Iris pigment epithelial cell (primary cell): ENCODE data around the gene FBL.
"Not testable (repeated sequence)": the region's sequence is repeated elsewhere in the genome, so short reads cannot be mapped to it uniquely, and the experiment has no call there.

Experiments
- DNase-seq: peaks from one replicate; pipeline ENCODE4 v3.0.0-alpha.2; 2011; ENCODE audit warnings: low read depth

The FBL gene

DNA sequence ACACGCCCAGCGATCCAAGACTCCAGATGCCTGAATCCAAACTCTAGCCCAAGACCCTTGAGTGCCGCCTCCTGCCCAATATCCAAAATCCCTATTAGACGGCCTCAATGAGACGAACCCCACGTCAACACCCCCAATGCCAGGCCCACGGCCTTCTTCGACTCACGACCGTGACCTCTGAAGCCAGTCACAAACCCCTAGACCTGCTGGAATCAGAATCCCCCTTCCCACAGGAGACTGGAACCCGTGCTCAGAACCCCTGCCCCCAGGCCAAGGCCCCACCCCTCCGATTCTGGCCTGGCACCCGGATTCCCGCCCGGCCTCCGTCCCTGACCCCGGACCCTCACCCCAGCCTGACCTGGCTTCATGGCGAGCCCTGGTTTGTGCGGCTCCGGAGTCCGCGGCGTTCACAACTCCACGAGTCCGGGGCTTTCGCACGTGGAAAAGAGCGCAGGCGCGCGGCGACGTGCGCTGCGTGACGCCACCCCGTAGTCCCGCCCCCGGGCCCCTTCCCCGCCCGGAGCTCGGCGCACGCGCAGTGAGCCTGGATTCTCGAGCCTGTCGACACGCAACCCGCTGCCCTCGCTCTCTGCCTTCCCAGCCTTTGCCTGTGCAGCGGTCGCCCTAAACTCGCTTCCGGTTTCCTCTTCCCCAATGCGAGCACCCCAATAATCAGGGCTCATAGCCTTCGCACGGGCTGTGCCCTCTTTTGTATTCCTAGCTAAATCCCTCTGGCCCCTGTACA, at the start of gene FBL:
Gene FBL, minus strand, starts transcription at position 447 of the 745 bp plus-strand sequence. Its CDS starts 79 bp downstream, at position 368.
- DNase-seq: peak; percentile 88

DNA sequence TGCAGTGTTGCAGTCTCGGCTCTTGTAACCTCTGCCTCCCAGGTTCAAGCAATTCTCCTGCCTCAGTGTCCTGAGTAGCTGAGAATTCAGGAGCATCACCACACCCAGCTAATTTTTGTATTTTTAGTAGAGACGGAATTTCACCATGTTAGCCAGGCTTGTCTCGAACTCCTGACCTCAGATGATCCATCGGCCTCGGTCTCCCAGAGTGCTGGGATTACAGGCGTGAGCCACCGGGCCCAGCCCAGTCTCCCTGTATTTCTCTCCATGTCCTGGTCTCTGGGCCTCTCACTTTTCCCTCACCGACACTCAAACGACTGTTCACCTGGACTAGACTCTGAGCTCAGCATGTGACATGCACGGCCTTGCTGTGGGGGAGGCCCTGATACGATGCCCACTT, 48.9 kb upstream of the FBL start:
- DNase-seq: not testable (repeated sequence)

DNA sequence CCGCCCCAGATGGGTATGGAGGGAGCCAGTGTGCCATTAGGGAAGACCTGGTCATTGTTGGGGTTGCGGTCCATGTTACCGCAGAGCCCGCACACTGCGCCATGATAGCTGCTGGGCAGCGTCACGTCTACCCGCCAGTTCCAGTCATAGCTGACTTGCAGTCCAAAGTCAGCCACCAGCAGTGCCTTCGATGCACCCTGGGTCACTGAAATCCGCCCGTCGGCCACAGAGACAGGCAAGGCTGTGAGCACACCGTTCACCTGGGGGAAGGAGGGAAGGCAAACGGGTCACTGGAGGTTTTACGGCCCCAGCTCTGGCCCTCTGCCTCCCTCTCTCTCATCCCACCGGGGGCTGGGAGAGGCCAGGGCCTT, 48.0 kb upstream of the FBL start:
- DNase-seq: not testable (repeated sequence)

DNA sequence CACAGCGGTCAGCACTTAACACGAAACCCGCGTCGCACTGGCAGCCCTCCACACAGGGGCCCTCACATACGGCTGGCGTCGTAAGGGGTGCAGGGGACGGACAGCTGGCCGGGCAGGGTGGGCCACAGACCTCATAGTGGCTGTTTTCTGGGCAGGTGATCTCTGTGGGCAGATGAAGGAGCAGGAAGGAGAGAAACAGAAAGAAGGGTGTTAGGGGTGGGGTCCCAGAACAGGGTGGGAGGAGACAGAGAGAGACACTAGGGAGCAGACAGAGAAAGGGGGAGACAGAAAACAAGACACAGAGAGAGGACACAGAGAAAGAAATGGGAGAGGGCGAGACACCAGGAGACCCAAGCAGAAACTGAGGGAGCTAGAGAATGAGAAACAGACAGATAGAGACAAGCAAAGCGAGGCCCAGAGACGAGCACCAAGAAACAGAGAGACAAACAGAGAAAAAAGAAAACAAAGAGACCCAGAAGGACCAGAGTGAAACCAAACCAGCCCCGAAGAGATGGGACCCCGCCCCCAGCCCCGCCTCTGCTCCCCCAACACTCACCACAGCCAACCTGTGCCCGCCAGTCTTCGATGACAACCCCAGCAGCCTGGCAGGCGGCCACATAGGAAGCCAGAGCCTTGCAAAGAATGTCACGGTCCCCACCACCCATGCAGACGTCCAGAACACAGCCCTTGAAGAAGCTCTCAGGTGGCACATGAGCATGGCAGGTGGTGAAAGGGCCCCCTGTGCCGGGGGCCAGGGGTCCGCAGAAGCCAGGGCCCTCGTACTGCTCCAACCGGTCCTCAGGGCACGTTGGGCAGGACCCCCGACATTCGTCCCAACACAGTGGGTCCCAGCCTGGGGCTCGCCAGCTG, 47.4 kb upstream of the FBL start:
- DNase-seq: not testable (repeated sequence)

DNA sequence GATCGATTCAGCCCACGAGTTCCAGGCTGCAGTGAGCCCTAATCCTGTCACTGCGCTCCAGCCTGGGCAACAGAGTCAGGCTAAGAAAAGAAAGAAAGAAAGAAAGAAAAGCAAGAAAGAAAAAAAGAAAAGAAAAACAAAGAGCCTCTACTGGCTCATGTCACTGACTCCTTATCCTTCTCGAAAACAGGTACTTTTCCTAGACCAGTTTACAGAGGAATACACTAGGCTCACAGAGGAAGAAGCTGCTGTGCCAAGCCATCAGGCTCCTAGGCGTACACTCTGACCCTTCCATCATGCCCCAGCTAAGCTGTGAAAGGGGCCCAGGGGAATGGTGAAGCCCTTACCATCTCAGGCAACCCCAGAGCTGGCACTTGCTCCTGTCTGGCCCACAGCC, 46.3 kb upstream of the FBL start:
- not testable (repeated sequence) for DNase-seq

DNA sequence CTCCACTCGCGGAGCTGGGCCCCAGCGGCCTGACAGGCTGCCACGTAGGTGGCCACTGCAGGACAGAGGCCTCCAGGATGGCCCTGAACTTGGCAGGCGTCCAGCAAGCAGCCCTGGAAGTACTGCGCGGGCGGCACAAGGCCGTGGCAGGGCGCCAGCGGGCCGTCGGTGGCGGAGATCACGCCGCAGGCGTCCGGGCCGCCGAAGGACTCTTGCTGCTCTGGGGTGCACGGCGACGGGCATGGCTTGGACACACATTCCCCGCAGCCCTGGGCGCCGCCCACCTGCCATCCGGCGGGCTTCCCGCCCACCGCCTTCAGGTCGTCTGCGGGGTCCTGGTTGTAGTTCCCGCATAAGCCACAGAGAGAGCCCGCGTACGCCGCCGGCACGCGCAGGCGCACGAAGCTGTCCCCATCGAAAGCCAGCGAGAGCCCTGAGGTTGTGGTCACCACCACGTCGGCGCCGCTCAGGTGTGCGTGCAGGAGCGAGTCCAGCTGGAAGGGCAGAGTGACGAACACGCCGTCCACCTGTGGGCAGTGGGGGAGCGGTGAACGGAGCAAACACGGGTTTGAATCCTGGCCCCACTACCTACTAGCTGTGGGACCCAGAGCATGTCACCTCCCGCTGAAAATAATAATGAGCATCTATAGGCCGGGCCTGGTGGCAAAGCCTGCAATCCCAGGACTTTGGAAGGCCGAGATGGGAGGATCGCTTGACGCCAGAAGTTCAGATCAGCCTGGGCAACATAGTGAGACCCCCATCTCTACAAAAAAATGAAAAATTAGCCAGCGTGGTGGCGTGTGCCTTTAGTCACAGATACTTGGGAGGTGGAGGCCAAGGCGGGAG, 45.7 kb upstream of the FBL start:
- DNase-seq: not testable (repeated sequence)

DNA sequence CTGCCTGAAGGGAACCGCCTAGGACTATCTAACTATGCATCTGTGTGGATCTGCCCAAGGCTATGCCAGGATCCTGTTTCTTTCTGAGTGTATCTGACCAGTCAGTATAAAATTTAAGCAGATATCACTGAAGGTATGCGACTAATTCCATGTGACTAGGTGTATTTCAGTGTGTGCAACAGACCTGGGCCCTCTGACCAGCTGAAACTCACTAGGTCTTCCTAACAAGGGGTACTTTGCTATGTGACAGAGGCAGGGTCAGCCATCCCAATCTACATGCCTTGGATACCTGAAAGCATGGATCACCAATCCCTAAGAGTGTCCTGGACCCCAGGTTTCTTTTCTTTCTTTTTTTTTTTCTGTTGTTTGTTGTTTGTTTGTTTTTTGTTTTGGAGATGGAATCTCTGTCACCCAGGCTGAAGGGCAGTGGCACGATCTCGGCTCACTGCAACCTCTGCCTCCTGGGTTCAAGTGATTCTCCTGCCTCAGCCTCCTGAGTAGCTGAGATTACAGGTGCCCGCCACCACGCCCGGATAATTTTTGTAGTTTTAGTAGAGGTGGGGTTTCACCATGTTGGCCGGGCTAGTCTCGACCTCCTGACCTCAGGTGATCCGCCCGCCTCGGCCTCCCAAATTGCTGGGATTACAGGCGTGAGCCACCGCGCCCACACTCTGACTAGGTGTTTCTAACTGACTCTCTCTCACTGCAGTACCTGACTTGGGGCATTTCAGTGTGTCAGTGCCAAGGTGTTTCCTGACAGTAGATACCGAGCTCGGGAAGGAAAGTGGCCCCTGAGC, 44.8 kb upstream of the FBL start:
- DNase-seq: no peak

DNA sequence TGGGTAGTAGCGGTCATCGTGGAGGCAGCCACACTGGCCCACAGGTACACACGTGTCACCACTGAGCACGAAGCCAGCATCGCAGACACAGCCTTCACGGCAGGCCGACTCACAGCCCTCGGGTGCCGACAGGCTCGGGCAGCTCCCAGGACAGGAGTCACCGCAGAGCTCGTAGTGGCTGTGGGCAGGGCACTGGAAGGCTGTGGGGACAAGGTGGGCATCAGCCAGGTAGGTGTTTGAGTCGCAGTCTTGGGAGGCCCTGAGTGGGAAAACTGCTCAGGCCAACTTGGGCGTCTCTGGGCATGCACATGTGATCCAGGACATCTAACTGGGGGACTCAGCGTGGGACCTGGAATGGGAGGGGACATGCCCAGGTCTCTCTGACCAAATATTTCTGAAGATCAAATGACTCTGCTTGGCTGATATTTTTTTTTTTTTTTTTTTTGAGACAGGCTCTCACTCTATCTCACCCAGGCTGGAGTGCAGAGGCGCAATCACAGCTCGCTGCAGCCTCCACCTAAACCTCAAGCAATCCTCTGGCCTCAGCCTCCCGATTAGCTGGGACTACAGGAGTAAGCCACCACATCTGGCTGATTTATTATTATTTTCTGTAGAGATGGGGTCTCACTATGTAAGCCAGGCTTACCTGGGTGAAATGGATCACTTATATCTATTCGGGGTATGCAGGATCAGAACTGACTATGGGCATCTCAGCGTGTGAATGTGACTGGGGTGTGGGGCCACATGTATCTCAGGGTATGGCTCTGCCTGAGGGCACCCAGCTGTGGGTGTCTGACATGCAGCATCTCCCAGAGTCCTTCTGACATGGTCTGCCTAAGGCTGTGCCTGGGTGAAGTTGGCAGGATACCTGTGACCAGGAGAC, 43.9 kb upstream of the FBL start:
- DNase-seq: not testable (repeated sequence)

DNA sequence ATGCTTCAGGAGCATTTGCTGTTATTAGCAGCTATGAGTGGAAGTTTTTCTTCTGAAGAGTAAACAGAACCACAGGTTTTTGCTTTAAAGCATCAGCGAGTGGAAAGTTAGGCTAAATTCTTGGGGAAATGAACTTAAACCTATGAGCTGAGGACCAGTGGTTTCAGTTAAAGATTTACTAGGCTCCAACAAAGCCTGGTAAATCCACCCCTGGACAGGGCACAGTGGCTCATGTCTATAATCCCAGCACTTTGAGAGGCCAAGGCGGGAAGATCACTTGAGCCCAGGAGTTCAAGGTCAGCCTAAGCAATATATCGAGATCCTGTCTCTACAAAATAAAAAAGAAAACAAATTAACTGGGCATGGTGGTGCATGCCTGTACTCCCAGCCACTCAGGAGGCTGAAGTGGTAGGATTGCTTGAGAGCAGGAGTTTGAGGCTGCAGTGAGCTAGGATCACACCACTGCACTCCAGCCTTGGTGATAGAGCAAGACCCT, 41.3 kb upstream of the FBL start:
- not testable (repeated sequence) for DNase-seq

DNA sequence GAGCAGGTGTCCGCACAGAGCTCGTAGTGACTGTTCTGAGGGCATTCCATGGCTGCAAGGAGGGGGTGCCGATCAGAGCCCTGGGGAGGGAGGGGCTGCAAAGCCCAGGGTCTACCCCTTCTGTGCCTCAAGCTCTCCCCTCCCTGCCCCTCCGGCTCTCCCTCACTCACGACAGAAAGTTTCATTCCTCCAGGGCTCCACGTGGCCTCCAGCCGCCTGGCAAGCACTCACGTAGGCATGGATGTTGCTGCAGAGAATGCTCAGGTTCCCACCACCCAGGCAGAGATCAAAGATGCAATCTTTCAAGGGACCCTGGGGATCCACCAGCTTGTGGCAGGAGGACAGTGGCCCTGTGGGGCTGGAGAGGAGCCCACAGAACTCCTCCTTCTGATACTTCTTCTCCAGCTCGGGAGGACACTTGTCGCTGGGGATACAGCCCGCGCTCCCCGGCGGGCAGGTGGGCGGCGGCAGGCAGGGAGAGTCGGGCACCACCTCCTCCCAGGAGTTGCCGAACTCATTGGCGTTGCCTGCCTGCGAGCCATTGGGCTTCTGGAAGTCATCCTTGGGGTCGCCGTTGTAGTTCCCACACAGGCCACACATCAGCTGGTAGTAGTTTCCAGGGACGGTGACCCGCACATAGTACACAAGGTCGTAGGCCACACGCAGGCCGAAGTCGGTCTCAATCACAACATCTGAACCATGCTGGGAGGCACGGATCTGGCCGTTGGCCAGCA, 39.8 kb upstream of the FBL start:
- not testable (repeated sequence) for DNase-seq

DNA sequence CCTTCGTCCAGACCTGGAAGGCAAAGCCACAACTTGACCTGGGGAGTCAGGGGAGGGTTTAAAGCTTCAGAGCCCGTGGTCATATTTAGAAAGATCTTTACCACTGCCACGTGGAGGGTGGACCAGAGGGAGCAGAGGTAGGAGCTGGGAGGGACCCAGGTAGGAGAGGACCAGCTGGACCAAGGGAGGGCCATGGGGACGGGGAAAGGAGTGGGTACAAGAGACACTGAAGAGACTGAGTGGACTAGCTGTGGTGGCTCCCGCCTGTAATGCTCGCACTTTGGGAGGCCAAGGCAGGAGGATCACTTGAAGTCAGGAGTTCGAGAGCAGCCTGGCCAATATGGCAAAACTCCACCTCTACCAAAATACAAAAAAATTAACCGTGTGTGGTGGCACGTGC, 38.5 kb upstream of the FBL start:
- not testable (repeated sequence) for DNase-seq

DNA sequence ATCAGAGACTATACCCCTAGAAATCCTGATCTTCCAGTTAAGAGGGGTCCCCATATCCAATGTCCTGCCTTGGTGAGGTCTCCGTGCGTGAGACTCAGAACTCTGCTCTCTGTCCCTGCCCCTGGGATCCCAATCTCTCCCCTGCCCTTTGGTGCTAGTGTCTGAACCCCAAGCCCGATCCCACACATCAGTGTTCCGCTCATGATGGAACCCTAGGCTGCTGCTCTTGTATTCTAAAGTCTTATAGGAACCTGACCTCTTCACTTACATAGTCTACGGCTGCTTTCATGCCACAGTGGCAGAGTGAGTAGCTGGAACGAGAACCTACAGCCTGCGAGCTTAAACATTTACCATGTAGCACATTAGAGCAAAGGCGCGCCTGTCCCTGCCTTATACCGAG, 36.5 kb upstream of the FBL start:
- not testable (repeated sequence) for DNase-seq

DNA sequence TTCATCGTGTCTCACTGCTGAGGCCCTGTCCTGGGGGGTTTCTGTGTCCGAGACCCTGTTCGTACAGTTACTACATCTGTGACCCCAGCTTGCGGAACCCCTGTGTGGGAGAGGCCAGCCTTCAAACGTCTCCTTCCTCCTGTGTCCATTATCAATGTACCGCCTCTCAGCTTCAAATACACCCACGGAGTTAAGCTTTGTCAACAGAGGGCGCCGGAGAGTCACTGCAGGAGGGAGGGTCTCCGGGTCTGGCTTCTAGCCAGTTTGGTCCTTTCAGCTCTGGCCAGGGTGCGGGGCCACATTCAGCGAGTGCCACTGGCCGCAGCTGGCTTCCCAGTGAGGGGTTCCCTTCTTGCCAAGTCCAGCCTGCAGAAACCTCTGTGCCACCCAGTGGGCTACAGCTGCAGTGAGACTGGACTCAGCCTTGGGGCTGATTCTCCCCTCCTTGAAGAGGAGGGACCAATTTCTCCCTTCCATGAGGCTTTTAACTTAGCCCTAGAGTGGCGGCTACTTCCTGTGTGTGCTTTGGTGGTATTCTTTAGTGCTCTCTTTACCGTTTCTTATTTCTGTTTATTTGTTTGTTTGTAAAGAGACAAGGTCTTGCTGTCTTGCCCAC, 35.4 kb upstream of the FBL start:
- peak; percentile 21 for DNase-seq

DNA sequence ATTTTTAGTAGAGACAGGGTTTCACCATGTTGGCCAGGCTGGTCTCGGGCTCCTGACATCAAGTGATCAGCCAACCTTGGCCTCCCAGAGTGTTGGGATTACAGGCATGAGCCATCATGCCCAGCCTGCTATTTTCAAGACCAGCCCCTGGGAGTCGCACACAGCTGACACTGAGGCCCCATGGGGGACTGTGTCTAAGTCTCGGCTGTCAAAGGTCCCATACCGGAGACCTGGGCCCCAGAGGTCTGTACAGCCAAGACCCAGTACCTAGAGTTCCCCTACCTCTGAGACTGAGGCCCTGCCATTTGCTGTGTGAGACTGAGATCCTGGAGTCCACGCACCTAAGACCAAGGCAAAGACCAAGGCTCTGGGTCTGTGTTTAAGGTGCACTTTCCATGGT, 34.1 kb upstream of the FBL start:
- not testable (repeated sequence) for DNase-seq

DNA sequence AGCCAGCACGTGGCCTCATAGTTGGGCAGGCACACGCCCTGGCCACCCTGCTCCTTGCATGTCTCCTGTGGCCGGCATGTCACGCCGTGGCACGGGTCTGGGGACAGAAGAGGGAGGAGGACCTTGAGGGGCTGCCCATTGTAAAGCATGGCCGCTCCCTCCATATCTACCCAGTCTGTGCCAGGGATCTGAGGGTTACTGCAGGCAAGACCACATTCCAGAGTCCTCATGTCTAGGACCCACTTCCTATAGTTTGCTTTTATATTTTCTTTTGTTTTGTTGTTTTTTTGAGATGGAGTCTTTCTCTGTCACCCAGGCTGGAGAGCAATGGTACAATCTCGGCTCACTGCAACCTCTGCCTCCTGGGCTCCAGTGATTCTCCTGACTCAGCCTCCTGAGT, 33.6 kb upstream of the FBL start:
- DNase-seq: not testable (repeated sequence)

DNA sequence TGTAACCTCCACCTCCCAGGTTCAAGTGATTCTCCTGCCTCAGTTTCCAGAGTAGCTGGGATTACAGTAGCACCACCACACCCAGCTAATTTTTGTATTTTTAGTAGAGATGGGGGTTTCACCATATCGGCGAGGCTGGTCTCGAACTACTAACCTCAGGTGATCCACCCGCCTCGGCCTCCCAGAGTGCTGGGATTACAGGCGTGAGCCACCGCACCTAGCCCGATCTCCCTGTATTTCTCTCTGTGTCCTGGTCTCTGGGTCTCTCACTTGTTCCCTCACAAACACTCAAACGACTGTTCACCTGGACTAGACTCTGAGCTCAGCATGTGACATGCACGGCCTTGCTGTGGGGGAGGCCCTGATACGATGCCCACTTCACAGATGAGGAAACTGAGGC, 32.7 kb upstream of the FBL start:
- not testable (repeated sequence) for DNase-seq

DNA sequence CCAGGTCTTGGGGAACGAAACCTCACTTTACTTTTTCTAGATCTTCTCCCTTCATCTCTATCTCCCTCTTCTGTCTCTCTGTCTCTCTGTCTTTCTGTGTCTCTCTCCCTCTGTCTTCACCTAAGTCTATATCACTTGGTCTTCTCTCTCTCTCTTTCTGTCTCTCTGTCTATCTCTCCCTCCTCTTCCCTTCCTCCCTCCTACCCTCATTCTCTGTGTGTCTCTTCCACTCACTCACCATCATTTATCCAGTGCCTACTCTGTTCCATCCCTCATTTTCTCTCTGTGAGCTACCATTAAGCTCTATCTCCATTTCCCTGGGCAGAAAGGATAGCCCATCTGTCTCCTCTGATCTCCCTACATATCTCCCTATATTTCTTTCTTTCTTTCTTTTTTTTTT, 32.2 kb upstream of the FBL start:
- DNase-seq: no peak

DNA sequence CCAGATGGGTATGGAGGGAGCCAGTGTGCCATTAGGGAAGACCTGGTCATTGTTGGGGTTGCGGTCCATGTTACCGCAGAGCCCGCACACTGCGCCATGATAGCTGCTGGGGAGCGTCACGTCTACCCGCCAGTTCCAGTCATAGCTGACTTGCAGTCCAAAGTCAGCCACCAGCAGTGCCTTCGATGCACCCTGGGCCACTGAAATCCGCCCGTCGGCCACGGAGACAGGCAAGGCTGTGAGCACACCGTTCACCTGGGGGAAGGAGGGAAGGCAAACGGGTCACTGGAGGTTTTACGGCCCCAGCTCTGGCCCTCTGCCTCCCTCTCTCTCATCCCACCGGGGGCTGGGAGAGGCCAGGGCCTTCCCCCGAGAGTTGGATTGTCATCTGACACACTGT, 31.8 kb upstream of the FBL start:
- not testable (repeated sequence) for DNase-seq

DNA sequence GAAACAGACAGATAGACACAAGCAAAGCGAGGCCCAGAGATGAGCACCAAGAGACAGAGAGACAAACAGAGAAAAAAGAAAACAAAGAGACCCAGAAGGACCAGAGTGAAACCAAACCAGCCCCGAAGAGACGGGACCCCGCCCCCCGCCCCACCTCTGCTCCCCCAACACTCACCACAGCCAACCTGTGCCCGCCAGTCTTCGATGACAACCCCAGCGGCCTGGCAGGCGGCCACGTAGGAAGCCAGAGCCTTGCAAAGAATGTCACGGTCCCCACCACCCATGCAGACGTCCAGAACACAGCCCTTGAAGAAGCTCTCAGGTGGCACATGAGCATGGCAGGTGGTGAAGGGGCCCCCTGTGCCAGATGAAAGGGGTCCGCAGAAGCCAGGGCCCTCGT, 31.3 kb upstream of the FBL start:
- not testable (repeated sequence) for DNase-seq
